ENCODE results near the gene EIF4H. TPM values are rescaled to one million over a fixed set of nuclear protein-coding genes. Genes with fewer than 3 reads are reported as not detected.
"Not testable (repeated sequence)": the region's sequence is repeated elsewhere in the genome, so short reads cannot be mapped to it uniquely, and the experiment has no call there.

The EIF4H gene
- total RNA-seq, 1 donor from 2014 or later = 188 TPM

DNA sequence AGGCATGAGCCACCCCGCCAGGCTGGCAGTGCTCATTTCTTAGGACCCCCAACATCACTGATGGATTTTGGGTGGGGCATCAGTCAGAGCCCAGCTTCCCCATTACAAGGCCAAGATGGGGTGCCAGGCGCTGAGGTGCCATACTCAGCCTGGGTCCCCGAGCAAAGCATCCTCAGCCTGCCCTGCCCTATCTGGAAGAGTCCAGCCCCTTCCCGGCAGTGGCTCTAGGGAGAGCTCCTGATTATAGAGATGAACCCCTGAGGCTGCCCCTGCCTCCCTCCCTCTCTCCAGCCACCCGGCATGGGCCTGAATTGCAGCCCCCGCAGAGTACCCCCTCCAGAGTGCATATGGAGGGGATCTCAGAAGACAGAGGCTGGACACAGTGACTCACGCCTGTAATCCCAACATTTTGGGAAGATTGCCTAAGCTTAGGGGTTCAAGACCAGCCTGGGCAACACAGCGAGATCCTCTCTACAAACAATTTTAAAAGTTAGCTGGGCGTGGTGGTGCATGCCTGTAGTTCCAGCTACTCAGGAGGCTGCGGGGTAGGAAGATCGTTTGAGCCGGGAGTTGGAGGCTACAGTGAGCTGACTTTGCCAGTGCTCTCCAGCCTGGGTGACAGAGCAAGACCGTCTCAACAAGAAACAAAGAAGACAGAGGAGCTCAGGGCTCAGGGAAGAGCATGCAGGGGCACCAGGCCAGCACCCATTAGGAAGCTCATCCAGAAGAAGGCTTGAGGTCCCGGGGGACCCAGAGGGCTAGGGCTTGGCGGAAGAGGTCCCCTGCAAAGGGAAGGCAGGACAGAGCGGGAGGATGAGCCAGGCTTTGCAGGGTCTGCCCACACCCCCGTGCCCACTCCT, 48.9 kb downstream of the EIF4H start:
- H3K27me3 ChIP-seq (ENCODE audit: control insufficient read depth in 3 of 3, insufficient read depth in 3 of 3, low read length in 3 of 3) = no peaks in the 10 kb centered on the region
- H3K27ac ChIP-seq (ENCODE audit: low read depth, low read length) = no peak overlapping the region
- H3K4me1 ChIP-seq (ENCODE audit: control insufficient read depth in 3 of 3, insufficient read depth in 3 of 3, low read length in 3 of 3) = no peaks in the 10 kb centered on the region
- H3K36me3 ChIP-seq (ENCODE audit: control insufficient read depth in 3 of 3, insufficient read depth in 3 of 3, low read length in 3 of 3) = peaks cover 4 to 20% (median 5%) of the 10 kb centered on the region in 3 donors
- no peak overlapping the region for H3K4me3 ChIP-seq (ENCODE audit: low read length in 3 of 3)
- no peaks in the 10 kb centered on the region for H3K9me3 ChIP-seq (ENCODE audit: control insufficient read depth in 3 of 3, low read length in 3 of 3)
- no peak overlapping the region for H3K9ac ChIP-seq (ENCODE audit: low read depth in 1 of 3, low read length in 3 of 3)

DNA sequence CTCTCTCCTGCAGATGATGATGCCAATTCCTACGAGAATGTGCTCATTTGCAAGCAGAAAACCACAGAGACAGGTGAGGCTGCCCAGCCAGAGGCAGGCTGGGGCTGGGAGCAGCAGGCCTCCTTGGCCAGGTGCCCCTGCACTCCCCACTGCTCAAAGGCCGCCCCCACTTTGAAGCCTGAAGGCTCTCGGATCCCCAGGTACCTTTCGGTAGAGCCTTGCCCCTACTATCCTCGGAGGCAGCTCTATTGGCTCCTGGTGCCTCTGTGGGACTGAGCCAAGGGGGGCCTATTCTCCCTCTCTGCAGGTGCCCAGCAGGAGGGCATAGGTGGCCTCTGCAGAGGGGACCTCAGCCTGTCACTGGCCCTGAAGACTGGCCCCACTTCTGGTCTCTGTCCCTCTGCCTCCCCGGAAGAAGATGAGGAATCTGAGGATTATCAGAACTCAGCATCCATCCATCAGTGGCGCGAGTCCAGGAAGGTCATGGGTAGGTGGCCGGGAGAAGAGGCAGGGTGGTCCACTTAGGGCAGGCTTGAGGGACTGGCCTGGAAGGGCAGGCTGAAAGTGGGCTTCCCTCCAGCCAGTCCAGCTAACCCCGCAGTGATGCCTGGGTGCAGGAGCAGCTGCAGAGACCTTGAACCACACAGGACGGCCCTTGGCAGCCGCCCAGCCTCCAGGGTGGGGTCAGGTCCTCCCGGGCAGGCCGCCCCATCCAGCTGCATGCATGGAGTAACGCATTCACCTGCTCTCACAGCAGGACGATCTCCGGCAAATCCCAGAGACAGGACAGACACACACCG, 49.8 kb downstream of the EIF4H start:
- Histone ChIP-seq H3K9ac (ENCODE audit: low read depth in 1 of 3, low read length in 3 of 3) (no peak overlapping the region), H3K27ac (ENCODE audit: low read depth, low read length) (no peak overlapping the region), H3K27me3 (ENCODE audit: control insufficient read depth in 3 of 3, insufficient read depth in 3 of 3, low read length in 3 of 3) (no peaks in the 10 kb centered on the region), H3K4me1 (ENCODE audit: control insufficient read depth in 3 of 3, insufficient read depth in 3 of 3, low read length in 3 of 3) (no peaks in the 10 kb centered on the region), H3K4me3 (ENCODE audit: low read length in 3 of 3) (no peak overlapping the region), H3K9me3 (ENCODE audit: control insufficient read depth in 3 of 3, low read length in 3 of 3) (no peaks in the 10 kb centered on the region), H3K36me3 (ENCODE audit: control insufficient read depth in 3 of 3, insufficient read depth in 3 of 3, low read length in 3 of 3) (peaks cover 4 to 22% (median 7%) of the 10 kb centered on the region in 3 donors)

- no peaks in the 10 kb centered on the region for H3K4me1 ChIP-seq (ENCODE audit: control insufficient read depth in 3 of 3, insufficient read depth in 3 of 3, low read length in 3 of 3)
These were observed 50.3 kb downstream of the EIF4H start for GRCh38 chr7:74224511-74224832.

DNA sequence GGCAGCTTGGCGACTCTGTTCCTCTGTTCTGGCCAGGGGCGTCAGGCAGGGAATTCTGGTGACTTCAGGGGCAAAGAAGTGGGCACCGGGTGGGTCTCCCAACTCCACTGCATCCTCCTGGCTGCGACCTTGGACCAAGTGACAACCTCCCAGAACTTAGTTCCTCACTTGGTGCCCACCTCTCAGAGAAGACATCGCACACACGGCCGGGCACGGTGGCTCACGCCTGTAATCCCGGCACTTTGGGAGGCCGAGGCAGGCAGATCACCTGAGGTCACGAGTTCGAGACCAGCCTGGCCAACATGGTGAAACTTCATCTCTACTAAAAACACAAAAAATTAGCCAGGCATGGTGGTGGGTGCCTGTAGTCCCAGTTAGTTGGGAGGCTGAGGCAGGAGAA, 50.8 kb downstream of the EIF4H start:
- H3K27me3 ChIP-seq (ENCODE audit: control insufficient read depth in 3 of 3, insufficient read depth in 3 of 3, low read length in 3 of 3); H3K9ac ChIP-seq (ENCODE audit: low read depth in 1 of 3, low read length in 3 of 3); H3K9me3 ChIP-seq (ENCODE audit: control insufficient read depth in 3 of 3, low read length in 3 of 3); H3K4me3 ChIP-seq (ENCODE audit: low read length in 3 of 3); H3K27ac ChIP-seq (ENCODE audit: low read depth, low read length); H3K4me1 ChIP-seq (ENCODE audit: control insufficient read depth in 3 of 3, insufficient read depth in 3 of 3, low read length in 3 of 3): not testable (repeated sequence)
- peaks cover 6 to 25% (median 9%) of the 10 kb centered on the region in 3 donors for H3K36me3 ChIP-seq (ENCODE audit: control insufficient read depth in 3 of 3, insufficient read depth in 3 of 3, low read length in 3 of 3)

More at GRCh38 chr7:74224511-74224832, 50.3 kb downstream of the EIF4H start:
- no peaks in the 10 kb centered on the region for H3K9me3 ChIP-seq (ENCODE audit: control insufficient read depth in 3 of 3, low read length in 3 of 3)
- no peak overlapping the region for H3K9ac ChIP-seq (ENCODE audit: low read depth in 1 of 3, low read length in 3 of 3)
- no peak overlapping the region for H3K4me3 ChIP-seq (ENCODE audit: low read length in 3 of 3)
- H3K27ac ChIP-seq (ENCODE audit: low read depth, low read length) = no peak overlapping the region
- H3K27me3 ChIP-seq (ENCODE audit: control insufficient read depth in 3 of 3, insufficient read depth in 3 of 3, low read length in 3 of 3) = no peaks in the 10 kb centered on the region
- H3K36me3 ChIP-seq (ENCODE audit: control insufficient read depth in 3 of 3, insufficient read depth in 3 of 3, low read length in 3 of 3) = peaks cover 6 to 25% (median 9%) of the 10 kb centered on the region in 3 donors

GRCh38 chr7:74225400-74225799, 51.2 kb downstream of the EIF4H start:
- Histone ChIP-seq H3K4me3 (ENCODE audit: low read length in 3 of 3) (no peak overlapping the region), H3K27ac (ENCODE audit: low read depth, low read length) (no peak overlapping the region), H3K9ac (ENCODE audit: low read depth in 1 of 3, low read length in 3 of 3) (no peak overlapping the region), H3K9me3 (ENCODE audit: control insufficient read depth in 3 of 3, low read length in 3 of 3) (no peaks in the 10 kb centered on the region), H3K36me3 (ENCODE audit: control insufficient read depth in 3 of 3, insufficient read depth in 3 of 3, low read length in 3 of 3) (peaks cover 6 to 25% (median 9%) of the 10 kb centered on the region in 3 donors), H3K4me1 (ENCODE audit: control insufficient read depth in 3 of 3, insufficient read depth in 3 of 3, low read length in 3 of 3) (no peaks in the 10 kb centered on the region), H3K27me3 (ENCODE audit: control insufficient read depth in 3 of 3, insufficient read depth in 3 of 3, low read length in 3 of 3) (no peaks in the 10 kb centered on the region)

DNA sequence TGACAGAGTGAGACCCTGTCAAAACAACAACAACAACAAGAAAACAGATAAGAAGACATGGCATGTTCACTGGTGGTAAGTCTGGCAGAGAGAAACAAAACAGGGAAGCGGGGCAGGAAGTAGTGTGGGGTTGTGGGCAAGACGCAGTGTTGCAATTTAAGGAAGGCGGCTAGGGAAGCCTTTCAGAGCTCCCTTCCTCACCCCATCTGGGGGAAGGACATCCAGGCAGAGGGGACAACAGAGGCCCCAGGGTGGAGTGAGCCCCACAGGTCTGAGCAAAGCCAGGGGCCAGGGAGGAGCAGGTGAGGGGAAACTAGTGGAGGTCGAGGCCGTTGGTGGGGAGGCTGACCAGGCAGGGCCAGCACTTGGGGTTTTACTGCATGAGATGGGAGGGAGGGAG, 52.5 kb downstream of the EIF4H start:
- Histone ChIP-seq H3K36me3 (ENCODE audit: control insufficient read depth in 3 of 3, insufficient read depth in 3 of 3, low read length in 3 of 3) (peaks cover 10 to 25% (median 12%) of the 10 kb centered on the region in 3 donors), H3K4me3 (ENCODE audit: low read length in 3 of 3) (no peak overlapping the region), H3K27me3 (ENCODE audit: control insufficient read depth in 3 of 3, insufficient read depth in 3 of 3, low read length in 3 of 3) (no peaks in the 10 kb centered on the region)

GRCh38 chr7:74228951-74229900, 55.1 kb downstream of the EIF4H start:
- H3K9me3 ChIP-seq (ENCODE audit: control insufficient read depth in 3 of 3, low read length in 3 of 3) = no peaks in the 10 kb centered on the region
- H3K27me3 ChIP-seq (ENCODE audit: control insufficient read depth in 3 of 3, insufficient read depth in 3 of 3, low read length in 3 of 3) = no peaks in the 10 kb centered on the region
- no peak overlapping the region for H3K27ac ChIP-seq (ENCODE audit: low read depth, low read length)
- H3K4me3 ChIP-seq (ENCODE audit: low read length in 3 of 3) = no peak overlapping the region
- H3K36me3 ChIP-seq (ENCODE audit: control insufficient read depth in 3 of 3, insufficient read depth in 3 of 3, low read length in 3 of 3) = peaks cover 16 to 26% (median 20%) of the 10 kb centered on the region in 3 donors
- H3K4me1 ChIP-seq (ENCODE audit: control insufficient read depth in 3 of 3, insufficient read depth in 3 of 3, low read length in 3 of 3) = no peaks in the 10 kb centered on the region
- no peak overlapping the region for H3K9ac ChIP-seq (ENCODE audit: low read depth in 1 of 3, low read length in 3 of 3)

More for the DNA sequence above, 52.5 kb downstream of the EIF4H start:
- H3K4me1 ChIP-seq (ENCODE audit: control insufficient read depth in 3 of 3, insufficient read depth in 3 of 3, low read length in 3 of 3) = no peaks in the 10 kb centered on the region
- no peak overlapping the region for H3K9ac ChIP-seq (ENCODE audit: low read depth in 1 of 3, low read length in 3 of 3)
- H3K27ac ChIP-seq (ENCODE audit: low read depth, low read length) = no peak overlapping the region
- no peaks in the 10 kb centered on the region for H3K9me3 ChIP-seq (ENCODE audit: control insufficient read depth in 3 of 3, low read length in 3 of 3)

DNA sequence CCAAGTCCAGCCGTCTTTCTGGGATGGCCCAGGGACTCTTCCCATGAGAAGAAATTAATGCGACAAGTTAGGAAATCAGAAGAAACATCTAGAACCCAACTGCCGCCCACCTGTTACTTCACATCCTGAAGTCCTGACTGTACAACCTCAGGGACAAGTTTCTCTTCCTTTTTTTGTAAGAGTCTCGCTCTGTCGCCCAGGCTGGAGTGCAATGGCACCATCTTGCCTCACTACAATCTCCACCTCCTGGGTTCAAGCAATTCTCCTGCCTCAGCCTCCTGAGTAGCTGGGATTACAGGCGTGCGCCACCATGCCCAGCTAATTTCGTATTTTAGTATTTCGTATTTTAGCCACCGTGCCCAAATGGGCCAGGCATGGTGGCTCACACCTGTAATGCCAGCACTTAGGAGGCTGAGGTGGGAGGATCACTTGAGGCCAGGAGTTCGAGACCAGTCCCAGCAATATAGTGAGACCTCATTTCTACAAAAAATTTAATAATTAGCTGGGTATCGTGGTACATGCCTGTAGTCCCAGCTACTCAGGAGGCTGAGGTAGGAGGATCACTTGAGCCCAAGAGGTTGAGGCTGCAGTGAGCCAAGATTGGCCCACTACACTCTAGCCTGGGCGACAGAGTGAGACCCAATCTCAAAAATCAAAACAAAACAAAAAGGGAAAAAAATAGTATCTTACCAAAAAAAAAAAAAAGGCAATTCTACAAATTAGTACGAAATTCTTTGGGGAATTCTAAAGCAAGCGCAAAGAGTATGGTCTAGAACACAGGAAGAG, 56.5 kb downstream of the EIF4H start:
- H3K27ac ChIP-seq (ENCODE audit: low read depth, low read length) = no peak overlapping the region
- no peak overlapping the region for H3K4me3 ChIP-seq (ENCODE audit: low read length in 3 of 3)
- H3K36me3 ChIP-seq (ENCODE audit: control insufficient read depth in 3 of 3, insufficient read depth in 3 of 3, low read length in 3 of 3) = peaks cover 19 to 26% (median 24%) of the 10 kb centered on the region in 3 donors
- H3K4me1 ChIP-seq (ENCODE audit: control insufficient read depth in 3 of 3, insufficient read depth in 3 of 3, low read length in 3 of 3) = no peaks in the 10 kb centered on the region
- no peak overlapping the region for H3K9ac ChIP-seq (ENCODE audit: low read depth in 1 of 3, low read length in 3 of 3)
- H3K27me3 ChIP-seq (ENCODE audit: control insufficient read depth in 3 of 3, insufficient read depth in 3 of 3, low read length in 3 of 3) = no peaks in the 10 kb centered on the region
- H3K9me3 ChIP-seq (ENCODE audit: control insufficient read depth in 3 of 3, low read length in 3 of 3) = no peaks in the 10 kb centered on the region

- Histone ChIP-seq H3K27ac (ENCODE audit: low read depth, low read length) (no peak overlapping the region), H3K9me3 (ENCODE audit: control insufficient read depth in 3 of 3, low read length in 3 of 3) (no peaks in the 10 kb centered on the region), H3K4me3 (ENCODE audit: low read length in 3 of 3) (no peak overlapping the region), H3K4me1 (ENCODE audit: control insufficient read depth in 3 of 3, insufficient read depth in 3 of 3, low read length in 3 of 3) (no peaks in the 10 kb centered on the region), H3K27me3 (ENCODE audit: control insufficient read depth in 3 of 3, insufficient read depth in 3 of 3, low read length in 3 of 3) (no peaks in the 10 kb centered on the region), H3K36me3 (ENCODE audit: control insufficient read depth in 3 of 3, insufficient read depth in 3 of 3, low read length in 3 of 3) (peaks cover 20 to 24% (median 21%) of the 10 kb centered on the region in 3 donors), H3K9ac (ENCODE audit: low read depth in 1 of 3, low read length in 3 of 3) (no peak overlapping the region)
These were observed 57.1 kb downstream of the EIF4H start for GRCh38 chr7:74231232-74231590.

Data from skeletal muscle tissue (tissue), 4 donors.